ENCODE data around the gene AP3S2. TPM values are rescaled to one million over a fixed set of nuclear protein-coding genes. Genes with fewer than 3 reads are reported as not detected.

Gene AP3S2
- total RNA-seq, 1 donor from 2014 or later = 32.2 TPM

- H3K9me3 Mint-ChIP-seq = no peaks in the 10 kb centered on the region
- H3K36me3 Mint-ChIP-seq = no peaks in the 10 kb centered on the region
- H3K4me1 Mint-ChIP-seq (ENCODE audit: unreplicated experiment) = peaks cover 12% of the 10 kb centered on the region
Measured at GRCh38 chr15:89797678-89798201, 96.1 kb downstream of the AP3S2 start.

GRCh38 chr15:89795996-89796395 lies 97.8 kb downstream of the AP3S2 start:
- peaks cover 6% of the 10 kb centered on the region for H3K27me3 Mint-ChIP-seq
- DNase-seq (ENCODE audit: extremely low spot score, unreplicated experiment) = no peak
- H3K4me1 Mint-ChIP-seq (ENCODE audit: unreplicated experiment) = peaks cover 6% of the 10 kb centered on the region
- no peaks in the 10 kb centered on the region for H3K9me3 Mint-ChIP-seq
- TF ChIP-seq CTCF (conservative IDR thresholded peaks at IDR 0.05) = no peak
- no peak overlapping the region for H3K27ac Mint-ChIP-seq
- H3K36me3 Mint-ChIP-seq = no peaks in the 10 kb centered on the region
- no peak overlapping the region for H3K4me3 Mint-ChIP-seq

More at GRCh38 chr15:89797678-89798201, 96.1 kb downstream of the AP3S2 start:
- H3K4me3 Mint-ChIP-seq = no peak overlapping the region
- H3K27me3 Mint-ChIP-seq = peaks cover 6% of the 10 kb centered on the region
- no peak overlapping the region for H3K27ac Mint-ChIP-seq
- DNase-seq (ENCODE audit: extremely low spot score, unreplicated experiment) = no peak
- no peak for TF ChIP-seq CTCF (conservative IDR thresholded peaks at IDR 0.05)

GRCh38 chr15:89794627-89795241 lies 99.1 kb downstream of the AP3S2 start:
- H3K4me1 Mint-ChIP-seq (ENCODE audit: unreplicated experiment) = peaks cover under 1% of the 10 kb centered on the region
- DNase-seq (ENCODE audit: extremely low spot score, unreplicated experiment) = no peak
- H3K27me3 Mint-ChIP-seq = peaks cover 6% of the 10 kb centered on the region
- no peak overlapping the region for H3K27ac Mint-ChIP-seq
- TF ChIP-seq CTCF (conservative IDR thresholded peaks at IDR 0.05) = no peak
- H3K36me3 Mint-ChIP-seq = no peaks in the 10 kb centered on the region
- no peak overlapping the region for H3K4me3 Mint-ChIP-seq
- H3K9me3 Mint-ChIP-seq = no peaks in the 10 kb centered on the region

- Mint-ChIP-seq H3K9me3 (peaks cover 6% of the 10 kb centered on the region), H3K4me1 (ENCODE audit: unreplicated experiment) (no peaks in the 10 kb centered on the region), H3K4me3 (no peak overlapping the region), H3K27me3 (peaks cover 6% of the 10 kb centered on the region), H3K27ac (no peak overlapping the region), H3K36me3 (no peaks in the 10 kb centered on the region)
- TF ChIP-seq CTCF (conservative IDR thresholded peaks at IDR 0.05) = no peak
- DNase-seq (ENCODE audit: extremely low spot score, unreplicated experiment) = no peak
Measured at GRCh38 chr15:89792106-89792805, 101.5 kb downstream of the AP3S2 start.

GRCh38 chr15:89790661-89791060 lies 103.1 kb downstream of the AP3S2 start:
- Mint-ChIP-seq H3K4me3 (no peak overlapping the region), H3K9me3 (peaks cover 6% of the 10 kb centered on the region), H3K4me1 (ENCODE audit: unreplicated experiment) (no peaks in the 10 kb centered on the region), H3K27me3 (peaks cover 5% of the 10 kb centered on the region), H3K36me3 (no peaks in the 10 kb centered on the region), H3K27ac (no peak overlapping the region)
- no peak for TF ChIP-seq CTCF (conservative IDR thresholded peaks at IDR 0.05)
- DNase-seq (ENCODE audit: extremely low spot score, unreplicated experiment) = no peak

Data from type B pancreatic cell (in vitro differentiated cells).